ENCODE results near the gene ALMS1. TPM values are rescaled to one million over a fixed set of nuclear protein-coding genes. Genes with fewer than 3 reads are reported as not detected.
"Not testable (repeated sequence)": the region's sequence is repeated elsewhere in the genome, so short reads cannot be mapped to it uniquely, and the experiment has no call there.

ALMS1 gene
- total RNA-seq, 4 donors from 2014 or later = 26.4 to 54.3 (median 36.5) TPM

DNA sequence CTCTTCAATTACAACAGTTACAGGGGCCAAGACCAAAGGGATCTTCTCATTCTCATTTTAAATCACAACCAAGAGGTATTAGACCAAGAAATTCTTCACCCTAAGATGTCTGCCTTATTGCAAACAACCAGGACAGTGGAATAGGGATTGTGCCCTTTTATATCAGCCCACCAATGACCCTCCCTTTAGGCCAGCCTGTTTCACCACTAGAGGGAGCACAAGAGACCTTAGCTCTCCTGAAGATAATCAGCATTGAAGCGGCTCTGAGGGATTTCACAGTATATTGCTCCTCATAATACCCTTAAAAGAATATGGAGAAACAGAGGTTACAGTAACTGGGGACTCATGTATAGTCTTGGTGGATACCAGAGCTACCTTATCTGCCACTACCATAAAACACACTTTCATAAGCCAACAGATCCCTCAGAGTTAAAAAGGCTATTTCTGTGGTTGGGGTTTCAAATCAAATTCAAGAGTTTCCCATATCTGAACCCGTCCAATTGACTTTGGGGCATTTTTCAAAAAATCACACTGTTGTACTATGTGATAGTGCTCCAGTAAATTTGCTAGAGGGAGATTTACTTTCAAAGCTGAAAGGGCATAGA, 245.1 kb downstream of the ALMS1 start:
- 64 to 91% methylated on average over 1 to 2 of the region's 2 CpGs for WGBS, 2 donors (ENCODE audit: low coverage in 1 of 2)
- not testable (repeated sequence) for H3K4me3 ChIP-seq, H3K27me3 ChIP-seq

DNA sequence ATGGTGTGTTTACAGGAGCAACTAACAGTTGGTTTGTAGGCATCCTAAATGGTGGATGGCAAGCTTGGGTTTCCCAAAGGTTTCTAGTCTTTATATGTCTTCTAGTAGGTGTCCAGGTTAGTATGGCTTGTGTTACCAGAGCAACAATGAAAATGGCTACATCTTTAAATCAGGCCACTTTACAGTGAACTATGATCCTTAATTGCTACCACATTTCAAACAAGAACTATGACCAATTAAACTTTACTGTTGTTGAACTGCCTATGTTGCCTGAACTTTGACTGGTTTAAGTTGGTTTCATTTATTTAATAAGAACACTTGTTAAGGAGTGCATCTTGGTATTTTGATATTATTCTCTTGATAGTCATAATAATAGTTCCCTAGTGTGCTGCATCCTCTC, 251.3 kb downstream of the ALMS1 start:
- H3K27ac ChIP-seq, ATAC-seq, H3K4me1 ChIP-seq, H3K9me3 ChIP-seq, H3K36me3 ChIP-seq, H3K4me3 ChIP-seq, H3K27me3 ChIP-seq: not testable (repeated sequence)

More for the DNA sequence above, 245.1 kb downstream of the ALMS1 start:
- H3K4me1 ChIP-seq, H3K36me3 ChIP-seq, H3K9me3 ChIP-seq, ATAC-seq, H3K27ac ChIP-seq: not testable (repeated sequence)
- TF ChIP-seq, protein P1, sequence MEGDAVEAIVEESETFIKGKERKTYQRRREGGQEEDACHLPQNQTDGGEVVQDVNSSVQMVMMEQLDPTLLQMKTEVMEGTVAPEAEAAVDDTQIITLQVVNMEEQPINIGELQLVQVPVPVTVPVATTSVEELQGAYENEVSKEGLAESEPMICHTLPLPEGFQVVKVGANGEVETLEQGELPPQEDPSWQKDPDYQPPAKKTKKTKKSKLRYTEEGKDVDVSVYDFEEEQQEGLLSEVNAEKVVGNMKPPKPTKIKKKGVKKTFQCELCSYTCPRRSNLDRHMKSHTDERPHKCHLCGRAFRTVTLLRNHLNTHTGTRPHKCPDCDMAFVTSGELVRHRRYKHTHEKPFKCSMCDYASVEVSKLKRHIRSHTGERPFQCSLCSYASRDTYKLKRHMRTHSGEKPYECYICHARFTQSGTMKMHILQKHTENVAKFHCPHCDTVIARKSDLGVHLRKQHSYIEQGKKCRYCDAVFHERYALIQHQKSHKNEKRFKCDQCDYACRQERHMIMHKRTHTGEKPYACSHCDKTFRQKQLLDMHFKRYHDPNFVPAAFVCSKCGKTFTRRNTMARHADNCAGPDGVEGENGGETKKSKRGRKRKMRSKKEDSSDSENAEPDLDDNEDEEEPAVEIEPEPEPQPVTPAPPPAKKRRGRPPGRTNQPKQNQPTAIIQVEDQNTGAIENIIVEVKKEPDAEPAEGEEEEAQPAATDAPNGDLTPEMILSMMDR (IDR thresholded peaks at IDR 0.05) = peak in 1 of 4 experiments; percentile 32

DNA sequence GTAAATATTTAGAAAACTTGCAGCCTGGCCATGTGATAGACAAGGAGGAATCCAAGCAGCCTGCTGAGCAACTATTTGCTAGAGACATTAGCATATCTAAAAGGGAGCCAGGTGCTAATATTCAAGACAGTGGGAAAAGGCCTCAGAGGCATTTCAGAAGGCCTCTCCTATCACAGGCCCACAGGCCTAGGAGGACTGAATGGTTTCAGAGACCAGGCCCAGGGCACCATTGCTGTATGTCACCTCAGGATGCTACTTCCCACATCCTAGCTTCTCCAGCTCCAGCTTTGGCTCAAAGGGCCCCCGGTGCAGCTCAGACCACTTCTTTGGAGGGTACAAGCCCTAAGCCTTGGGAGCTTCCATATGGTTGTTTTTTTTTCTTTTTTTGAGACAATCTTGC, 252.8 kb downstream of the ALMS1 start:
- Histone ChIP-seq H3K4me1 (no peaks in the 10 kb centered on the region), H3K36me3 (no peaks in the 10 kb centered on the region), H3K9me3 (no peaks in the 10 kb centered on the region), H3K27me3 (no peaks in the 10 kb centered on the region), H3K27ac (no peak overlapping the region), H3K4me3 (no peak overlapping the region)
- no peak for ATAC-seq
- 67 to 100% methylated on average over 1 of the region's 1 CpG for WGBS, 2 donors (ENCODE audit: low coverage in 1 of 2)
- TF ChIP-seq POLR2AphosphoS5 (IDR thresholded peaks at IDR 0.05) (no peak), EP300 (IDR thresholded peaks at IDR 0.05) (no peak)
- TF ChIP-seq, protein P1 (IDR thresholded peaks at IDR 0.05) = no peak

DNA sequence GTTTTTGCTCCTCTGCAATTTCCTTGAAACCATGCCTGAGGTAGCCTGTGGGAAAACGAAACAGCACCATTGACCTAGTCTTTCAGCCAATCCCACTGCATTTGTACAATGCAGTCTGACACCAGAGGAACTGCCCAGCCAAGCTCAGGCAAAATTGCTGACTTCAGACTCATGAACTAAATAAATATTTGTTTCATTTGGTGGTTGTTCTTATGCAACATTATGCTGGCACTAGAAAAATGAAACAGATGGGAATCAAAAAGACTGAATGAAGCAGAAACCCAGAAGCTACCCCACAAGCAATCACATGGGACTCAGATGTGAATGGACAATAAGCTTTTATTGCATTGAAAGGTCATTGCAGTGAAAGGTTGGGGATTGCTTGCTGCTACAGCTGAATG, 254.9 kb downstream of the ALMS1 start:
- no peaks in the 10 kb centered on the region for H3K9me3 ChIP-seq
- no peaks in the 10 kb centered on the region for H3K4me1 ChIP-seq
- H3K4me3 ChIP-seq = no peak overlapping the region
- no peak for ATAC-seq
- H3K27ac ChIP-seq = no peak overlapping the region
- TF ChIP-seq, protein P1 (IDR thresholded peaks at IDR 0.05) = no peak
- TF ChIP-seq POLR2AphosphoS5 (IDR thresholded peaks at IDR 0.05) (no peak), EP300 (IDR thresholded peaks at IDR 0.05) (no peak), POLR2A (IDR thresholded peaks at IDR 0.05) (no peak)
- 42 to 60% methylated on average over 1 of the region's 1 CpG for WGBS, 2 donors (ENCODE audit: low coverage in 1 of 2)
- no peaks in the 10 kb centered on the region for H3K27me3 ChIP-seq
- no peaks in the 10 kb centered on the region for H3K36me3 ChIP-seq

DNA sequence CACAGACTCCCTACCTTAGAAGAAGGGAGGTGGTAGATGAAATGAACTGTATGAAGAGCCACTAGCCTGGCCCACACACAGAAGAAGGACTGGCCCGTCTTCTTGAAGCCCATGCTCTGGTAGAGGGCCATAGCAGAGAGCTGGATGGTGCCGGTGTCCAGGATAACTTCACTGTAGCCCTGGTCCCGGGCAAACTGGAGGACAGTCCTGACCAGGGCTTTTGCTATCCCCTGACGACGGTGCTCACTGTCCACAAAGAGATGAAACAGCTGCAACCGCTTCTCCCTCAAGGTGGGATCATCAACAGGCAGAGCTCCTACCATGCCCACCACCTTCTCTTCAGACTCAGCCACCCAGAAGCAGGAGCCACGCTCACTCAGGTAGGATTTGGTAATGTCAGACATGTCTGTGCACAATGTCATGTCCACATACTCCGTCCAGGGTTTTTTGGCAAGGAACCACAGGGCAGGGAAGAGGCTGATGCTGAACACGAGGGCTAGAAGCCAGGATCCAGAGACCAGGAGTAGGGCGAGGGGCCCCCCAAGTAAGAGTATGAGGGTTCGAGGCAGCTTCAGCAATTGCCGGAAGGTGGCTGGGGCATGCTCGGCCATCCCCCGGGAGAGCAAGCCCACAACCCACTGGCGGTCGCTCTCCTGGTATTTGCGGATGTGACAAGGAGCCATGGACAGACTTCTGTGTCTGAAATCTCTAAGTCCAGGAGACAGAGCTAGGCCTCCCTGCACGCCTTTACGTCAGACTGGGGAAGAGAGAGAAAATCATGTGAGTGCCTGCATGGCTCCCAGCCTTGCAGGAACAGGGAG, 255.5 kb downstream of the ALMS1 start:
- TF ChIP-seq EP300 (IDR thresholded peaks at IDR 0.05) = no peak
- TF ChIP-seq POLR2AphosphoS5 (IDR thresholded peaks at IDR 0.05) = no peak
- no peak for TF ChIP-seq POLR2A (IDR thresholded peaks at IDR 0.05)
- TF ChIP-seq, protein P1 (IDR thresholded peaks at IDR 0.05) = no peak
- no peaks in the 10 kb centered on the region for H3K9me3 ChIP-seq
- 87% methylated on average over 15 of the region's 19 CpGs; no CpG with 5 or more reads in 1 of the 2 donors for WGBS, 2 donors (ENCODE audit: low coverage in 1 of 2)
- H3K4me3 ChIP-seq = no peak overlapping the region
- no peaks in the 10 kb centered on the region for H3K27me3 ChIP-seq
- no peaks in the 10 kb centered on the region for H3K36me3 ChIP-seq
- no peak overlapping the region for H3K27ac ChIP-seq
- no peaks in the 10 kb centered on the region for H3K4me1 ChIP-seq
- no peak for ATAC-seq
